ENCODE results near the gene OR5M11.

- TF ChIP-seq, protein P1, sequence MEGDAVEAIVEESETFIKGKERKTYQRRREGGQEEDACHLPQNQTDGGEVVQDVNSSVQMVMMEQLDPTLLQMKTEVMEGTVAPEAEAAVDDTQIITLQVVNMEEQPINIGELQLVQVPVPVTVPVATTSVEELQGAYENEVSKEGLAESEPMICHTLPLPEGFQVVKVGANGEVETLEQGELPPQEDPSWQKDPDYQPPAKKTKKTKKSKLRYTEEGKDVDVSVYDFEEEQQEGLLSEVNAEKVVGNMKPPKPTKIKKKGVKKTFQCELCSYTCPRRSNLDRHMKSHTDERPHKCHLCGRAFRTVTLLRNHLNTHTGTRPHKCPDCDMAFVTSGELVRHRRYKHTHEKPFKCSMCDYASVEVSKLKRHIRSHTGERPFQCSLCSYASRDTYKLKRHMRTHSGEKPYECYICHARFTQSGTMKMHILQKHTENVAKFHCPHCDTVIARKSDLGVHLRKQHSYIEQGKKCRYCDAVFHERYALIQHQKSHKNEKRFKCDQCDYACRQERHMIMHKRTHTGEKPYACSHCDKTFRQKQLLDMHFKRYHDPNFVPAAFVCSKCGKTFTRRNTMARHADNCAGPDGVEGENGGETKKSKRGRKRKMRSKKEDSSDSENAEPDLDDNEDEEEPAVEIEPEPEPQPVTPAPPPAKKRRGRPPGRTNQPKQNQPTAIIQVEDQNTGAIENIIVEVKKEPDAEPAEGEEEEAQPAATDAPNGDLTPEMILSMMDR (conservative IDR thresholded peaks at IDR 0.05; ENCODE audit: low read depth, low read length), result no peak
- no peak for TF ChIP-seq EZH2 (IDR thresholded peaks at IDR 0.05; ENCODE audit: borderline replicate concordance, low read depth, low read length, poor library complexity, severe bottlenecking)
These were observed 682 bp upstream of the OR5M11 start for GRCh38 chr11:56543739-56544138.

Data from A673 (cell line).